ENCODE data around the gene EBF4. TPM values are rescaled to one million over a fixed set of nuclear protein-coding genes. Genes with fewer than 3 reads are reported as not detected.

The EBF4 gene
- total RNA-seq, 2 donors from 2014 or later = 2.0 to 7.5 TPM

- intact Hi-C loops (cut with DNase I) = no loop called here
- peak overlapping the region in 1 of 2 donors; percentile 97 for H3K9ac ChIP-seq (ENCODE audit: low read depth in 2 of 2, low read length in 2 of 2)
- H3K4me1 ChIP-seq = peaks cover 12% of the 10 kb centered on the region
- peak overlapping the region; percentile 83 for H3K4me3 ChIP-seq
- no peak for DNase-seq
- peaks cover 29% of the 10 kb centered on the region for H3K36me3 ChIP-seq
- no peak for TF ChIP-seq CTCF (IDR thresholded peaks at IDR 0.05)
- H3K9me3 ChIP-seq = no peaks in the 10 kb centered on the region
- no peaks in the 10 kb centered on the region for H3K27me3 ChIP-seq
- no peak overlapping the region for H3K27ac ChIP-seq
Measured at GRCh38 chr20:2653556-2654383, 38.8 kb upstream of the EBF4 start.

GRCh38 chr20:2654384-2654822 lies 38.2 kb upstream of the EBF4 start:
- peak overlapping the region; percentile 83 for H3K4me3 ChIP-seq
- H3K36me3 ChIP-seq = peaks cover 29% of the 10 kb centered on the region
- no peaks in the 10 kb centered on the region for H3K9me3 ChIP-seq
- no peak for TF ChIP-seq CTCF (IDR thresholded peaks at IDR 0.05)
- no peak overlapping the region for H3K9ac ChIP-seq (ENCODE audit: low read depth in 2 of 2, low read length in 2 of 2)
- no peak for DNase-seq
- no peak overlapping the region for H3K27ac ChIP-seq
- peaks cover 12% of the 10 kb centered on the region for H3K4me1 ChIP-seq
- no peaks in the 10 kb centered on the region for H3K27me3 ChIP-seq
- intact Hi-C loops (cut with DNase I) = no loop called here

GRCh38 chr20:2654831-2655230 lies 37.7 kb upstream of the EBF4 start:
- Histone ChIP-seq H3K4me1 (peaks cover 12% of the 10 kb centered on the region), H3K9ac (ENCODE audit: low read depth in 2 of 2, low read length in 2 of 2) (no peak overlapping the region), H3K27ac (no peak overlapping the region), H3K9me3 (no peaks in the 10 kb centered on the region), H3K4me3 (no peak overlapping the region), H3K36me3 (peaks cover 29% of the 10 kb centered on the region), H3K27me3 (no peaks in the 10 kb centered on the region)
- intact Hi-C loops (cut with DNase I) = no loop called here
- no peak for TF ChIP-seq CTCF (IDR thresholded peaks at IDR 0.05)
- no peak for DNase-seq

GRCh38 chr20:2655331-2656116 lies 37.1 kb upstream of the EBF4 start:
- Histone ChIP-seq H3K9ac (ENCODE audit: low read depth in 2 of 2, low read length in 2 of 2) (no peak overlapping the region), H3K9me3 (no peaks in the 10 kb centered on the region), H3K4me1 (peaks cover 12% of the 10 kb centered on the region), H3K27me3 (no peaks in the 10 kb centered on the region), H3K4me3 (no peak overlapping the region), H3K27ac (no peak overlapping the region), H3K36me3 (peaks cover 29% of the 10 kb centered on the region)
- intact Hi-C loops (cut with DNase I) = no loop called here
- no peak for DNase-seq
- TF ChIP-seq CTCF (IDR thresholded peaks at IDR 0.05) = no peak

- Histone ChIP-seq H3K9me3 (no peaks in the 10 kb centered on the region), H3K4me3 (no peak overlapping the region), H3K27ac (no peak overlapping the region), H3K9ac (ENCODE audit: low read depth in 2 of 2, low read length in 2 of 2) (no peak overlapping the region), H3K27me3 (no peaks in the 10 kb centered on the region), H3K36me3 (peaks cover 29% of the 10 kb centered on the region), H3K4me1 (peaks cover 12% of the 10 kb centered on the region)
- no peak for DNase-seq
- intact Hi-C loops (cut with DNase I) = no loop called here
- TF ChIP-seq CTCF (IDR thresholded peaks at IDR 0.05) = no peak
Measured at GRCh38 chr20:2656471-2657117, 36.0 kb upstream of the EBF4 start.
